Fibroblast of lung (primary cell): Measurements from ENCODE around the gene SDK1. TPM values are rescaled to one million over a fixed set of nuclear protein-coding genes. Genes with fewer than 3 reads are reported as not detected.

Experiments used
- DNase-seq, 2 donors: peaks; one replicate each; pipeline versions ENCODE4 v3.0.0 to v3.0.0-alpha.2; 2010; ENCODE audit warnings: low read depth in 2 of 2
- H2AFZ ChIP-seq: 2 replicates; pipeline ENCODE4 v1.5.1; 2012; ENCODE audit warnings: low read length, control low read depth, inconsistent platforms
- H3K27ac ChIP-seq: 2 replicates; pipeline ENCODE4 v1.5.1; 2011; ENCODE audit warnings: low read length, control low read depth; ENCODE audit not compliant: insufficient read depth
- H3K27me3 ChIP-seq: 2 replicates; pipeline ENCODE4 v1.5.1; 2011; ENCODE audit warnings: mild to moderate bottlenecking, low read length; ENCODE audit not compliant: control insufficient read depth, insufficient read depth
- H3K36me3 ChIP-seq: 2 replicates; pipeline ENCODE4 v1.5.1; 2011; ENCODE audit warnings: low read length; ENCODE audit not compliant: control insufficient read depth, insufficient read depth
- H3K4me1 ChIP-seq: 2 replicates; pipeline ENCODE4 v1.5.1; 2011; ENCODE audit warnings: low read length; ENCODE audit not compliant: control insufficient read depth, insufficient read depth; ENCODE audit errors: extremely low read depth
- H3K4me2 ChIP-seq: 2 replicates; pipeline ENCODE4 v1.5.1; 2011; ENCODE audit warnings: low read length, control low read depth; ENCODE audit not compliant: insufficient read depth; ENCODE audit errors: extremely low read depth
- H3K4me3 ChIP-seq, 4 experiments: fragments of 200-600 bp in 1 of 4; sonication (generic) in 1 of 4; replicated peaks in 1 of 4; 2 replicates each; pipeline ENCODE4 v1.5.1; 2011 to 2016; ENCODE audit warnings: low read length in 4 of 4, low read depth in 3 of 4, mild to moderate bottlenecking in 3 of 4, control low read depth in 2 of 4, inconsistent platforms in 1 of 4, mixed read lengths in 1 of 4; ENCODE audit not compliant: insufficient read depth in 1 of 4; ENCODE audit errors: control extremely low read depth in 1 of 4
- H3K79me2 ChIP-seq: 2 replicates; pipeline ENCODE4 v1.5.1; 2012; ENCODE audit warnings: mild to moderate bottlenecking, low read length, inconsistent platforms; ENCODE audit not compliant: control insufficient read depth, insufficient read depth
- H3K9ac ChIP-seq: 2 replicates; pipeline ENCODE4 v1.5.1; 2011; ENCODE audit warnings: mild to moderate bottlenecking, low read length, control low read depth; ENCODE audit not compliant: insufficient read depth
- H3K9me3 ChIP-seq: 2 replicates; pipeline ENCODE4 v1.5.1; 2012; ENCODE audit warnings: low read depth, low read length; ENCODE audit not compliant: control insufficient read depth, insufficient read depth
- H4K20me1 ChIP-seq: 2 replicates; pipeline ENCODE4 v1.5.1; 2011; ENCODE audit warnings: low read length; ENCODE audit not compliant: control insufficient read depth, insufficient read depth; ENCODE audit errors: extremely low read depth
- EZH2 ChIP-seq: IDR thresholded peaks from 2 replicates; pipeline ENCODE4 v1.5.1; 2012; ENCODE audit warnings: low read length, control low read depth, mild to moderate bottlenecking; ENCODE audit errors: missing control alignments
- polyA plus RNA-seq, 2 donors: library from polyadenylated mRNA; depleted of rRNA in 1 of 2; stranded (reverse) in 1 of 2; unstranded in 1 of 2; fragments of >200 nt; gene quantifications; 2 replicates each; pipeline ENCODE4 v1.2.1, GENCODE V29; 2011 to 2012; ENCODE audit warnings: missing spikeins in 1 of 2
- total RNA-seq: library from RNA; depleted of rRNA; stranded (reverse); fragments of >200 nt; gene quantifications from 2 replicates; pipeline ENCODE4 v1.2.1, GENCODE V29; 2014
- TF ChIP-seq, protein P1 (sequence below), 2 donors: IDR thresholded peaks in 1 of 2; conservative IDR thresholded peaks in 1 of 2; 1 replicate in 1 of 2; 2 replicates in 1 of 2; pipeline ENCODE4 v1.5.1; 2011 to 2012; ENCODE audit warnings: low read length in 2 of 2, control low read depth in 1 of 2, inconsistent platforms in 1 of 2, low read depth in 1 of 2, mild to moderate bottlenecking in 1 of 2

SDK1 gene
- total and polyA plus RNA-seq, 2 donors (not counting 1 experiment from before 2014, with no cell fraction given) = 1.0 to 8.6 TPM

GRCh38 chr7:3992841-3993240, 691.8 kb downstream of the SDK1 start:
- Histone ChIP-seq H3K27ac (no peak overlapping the region), H3K4me3 (no peak overlapping the region), H3K79me2 (no peaks in the 10 kb centered on the region), H4K20me1 (no peaks in the 10 kb centered on the region), H3K9ac (no peak overlapping the region), H3K4me1 (no peaks in the 10 kb centered on the region), H3K9me3 (no peaks in the 10 kb centered on the region), H3K36me3 (no peaks in the 10 kb centered on the region), H3K4me2 (no peak overlapping the region), H3K27me3 (no peaks in the 10 kb centered on the region), H2AFZ (no peak overlapping the region)
- DNase-seq = no peak
- TF ChIP-seq EZH2 = no peak
- TF ChIP-seq, protein P1, sequence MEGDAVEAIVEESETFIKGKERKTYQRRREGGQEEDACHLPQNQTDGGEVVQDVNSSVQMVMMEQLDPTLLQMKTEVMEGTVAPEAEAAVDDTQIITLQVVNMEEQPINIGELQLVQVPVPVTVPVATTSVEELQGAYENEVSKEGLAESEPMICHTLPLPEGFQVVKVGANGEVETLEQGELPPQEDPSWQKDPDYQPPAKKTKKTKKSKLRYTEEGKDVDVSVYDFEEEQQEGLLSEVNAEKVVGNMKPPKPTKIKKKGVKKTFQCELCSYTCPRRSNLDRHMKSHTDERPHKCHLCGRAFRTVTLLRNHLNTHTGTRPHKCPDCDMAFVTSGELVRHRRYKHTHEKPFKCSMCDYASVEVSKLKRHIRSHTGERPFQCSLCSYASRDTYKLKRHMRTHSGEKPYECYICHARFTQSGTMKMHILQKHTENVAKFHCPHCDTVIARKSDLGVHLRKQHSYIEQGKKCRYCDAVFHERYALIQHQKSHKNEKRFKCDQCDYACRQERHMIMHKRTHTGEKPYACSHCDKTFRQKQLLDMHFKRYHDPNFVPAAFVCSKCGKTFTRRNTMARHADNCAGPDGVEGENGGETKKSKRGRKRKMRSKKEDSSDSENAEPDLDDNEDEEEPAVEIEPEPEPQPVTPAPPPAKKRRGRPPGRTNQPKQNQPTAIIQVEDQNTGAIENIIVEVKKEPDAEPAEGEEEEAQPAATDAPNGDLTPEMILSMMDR (conservative IDR thresholded peaks at IDR 0.05 in 1 of 2, IDR thresholded peaks at IDR 0.05 in 1 of 2; ENCODE audit: low read depth in 1 of 2, low read length in 2 of 2) = no peak

GRCh38 chr7:3994764-3995163, 693.7 kb downstream of the SDK1 start:
- Histone ChIP-seq H3K27ac (no peak overlapping the region), H3K9ac (no peak overlapping the region), H3K4me3 (no peak overlapping the region), H3K9me3 (no peaks in the 10 kb centered on the region), H3K4me2 (no peak overlapping the region), H2AFZ (no peak overlapping the region), H3K79me2 (no peaks in the 10 kb centered on the region), H3K27me3 (no peaks in the 10 kb centered on the region), H3K36me3 (no peaks in the 10 kb centered on the region), H3K4me1 (no peaks in the 10 kb centered on the region), H4K20me1 (no peaks in the 10 kb centered on the region)
- no peak for DNase-seq
- TF ChIP-seq, protein P1 (conservative IDR thresholded peaks at IDR 0.05 in 1 of 2, IDR thresholded peaks at IDR 0.05 in 1 of 2; ENCODE audit: low read depth in 1 of 2, low read length in 2 of 2) = no peak
- TF ChIP-seq EZH2 = no peak

- Histone ChIP-seq H3K36me3 (no peaks in the 10 kb centered on the region), H4K20me1 (no peaks in the 10 kb centered on the region), H3K9me3 (no peaks in the 10 kb centered on the region), H3K4me2 (no peak overlapping the region), H3K4me3 (no peak overlapping the region), H3K27ac (no peak overlapping the region), H3K79me2 (no peaks in the 10 kb centered on the region), H3K27me3 (no peaks in the 10 kb centered on the region), H3K4me1 (no peaks in the 10 kb centered on the region), H2AFZ (no peak overlapping the region), H3K9ac (no peak overlapping the region)
- no peak for DNase-seq
- TF ChIP-seq, protein P1 (conservative IDR thresholded peaks at IDR 0.05 in 1 of 2, IDR thresholded peaks at IDR 0.05 in 1 of 2; ENCODE audit: low read depth in 1 of 2, low read length in 2 of 2) = no peak
- no peak for TF ChIP-seq EZH2
These were observed 694.1 kb downstream of the SDK1 start for GRCh38 chr7:3995187-3995586.
